ENCODE data around the gene TOM1L2.

The TOM1L2 gene

DNA sequence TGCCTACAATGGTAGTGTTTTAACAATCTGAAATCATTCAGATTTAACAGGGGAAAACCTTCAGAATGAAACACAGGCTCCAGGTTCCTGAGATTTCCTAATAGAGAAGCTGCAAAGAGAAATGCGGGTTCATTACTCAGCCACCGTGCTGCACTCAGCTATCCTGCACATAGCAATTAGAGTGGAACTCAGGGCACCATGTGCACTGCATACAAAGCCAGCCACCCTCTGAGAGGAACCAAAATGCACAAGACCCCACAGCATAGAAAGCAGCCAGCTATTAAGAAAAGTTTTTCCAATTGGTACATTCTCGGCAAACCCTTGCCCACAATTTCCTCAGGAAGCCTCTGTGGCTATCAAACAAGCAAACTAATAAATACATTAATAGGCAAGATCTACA is 37.4 kb downstream of the TOM1L2 start:
- no peaks in the 10 kb centered on the region for H3K27me3 ChIP-seq (ENCODE audit: insufficient read depth, poor library complexity, severe bottlenecking)
- DNase-seq (ENCODE audit: low read depth in 1 of 2, low spot score in 1 of 2), result no peak
- no peak overlapping the region for H3K27ac ChIP-seq (replicated peaks)
- H3K4me3 ChIP-seq (replicated peaks; ENCODE audit: insufficient read depth, low read length), result no peak overlapping the region
- TF ChIP-seq SPI1 (IDR thresholded peaks at IDR 0.05; ENCODE audit: borderline replicate concordance, low read depth), result no peak
- TF ChIP-seq GABPA (IDR thresholded peaks at IDR 0.05; ENCODE audit: low read depth), result no peak
- TF ChIP-seq, protein P1, sequence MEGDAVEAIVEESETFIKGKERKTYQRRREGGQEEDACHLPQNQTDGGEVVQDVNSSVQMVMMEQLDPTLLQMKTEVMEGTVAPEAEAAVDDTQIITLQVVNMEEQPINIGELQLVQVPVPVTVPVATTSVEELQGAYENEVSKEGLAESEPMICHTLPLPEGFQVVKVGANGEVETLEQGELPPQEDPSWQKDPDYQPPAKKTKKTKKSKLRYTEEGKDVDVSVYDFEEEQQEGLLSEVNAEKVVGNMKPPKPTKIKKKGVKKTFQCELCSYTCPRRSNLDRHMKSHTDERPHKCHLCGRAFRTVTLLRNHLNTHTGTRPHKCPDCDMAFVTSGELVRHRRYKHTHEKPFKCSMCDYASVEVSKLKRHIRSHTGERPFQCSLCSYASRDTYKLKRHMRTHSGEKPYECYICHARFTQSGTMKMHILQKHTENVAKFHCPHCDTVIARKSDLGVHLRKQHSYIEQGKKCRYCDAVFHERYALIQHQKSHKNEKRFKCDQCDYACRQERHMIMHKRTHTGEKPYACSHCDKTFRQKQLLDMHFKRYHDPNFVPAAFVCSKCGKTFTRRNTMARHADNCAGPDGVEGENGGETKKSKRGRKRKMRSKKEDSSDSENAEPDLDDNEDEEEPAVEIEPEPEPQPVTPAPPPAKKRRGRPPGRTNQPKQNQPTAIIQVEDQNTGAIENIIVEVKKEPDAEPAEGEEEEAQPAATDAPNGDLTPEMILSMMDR (IDR thresholded peaks at IDR 0.05; ENCODE audit: insufficient read depth, low read length), result no peak
- TF ChIP-seq POLR2AphosphoS5 (IDR thresholded peaks at IDR 0.05; ENCODE audit: low read depth), result no peak
- TF ChIP-seq, protein P2, sequence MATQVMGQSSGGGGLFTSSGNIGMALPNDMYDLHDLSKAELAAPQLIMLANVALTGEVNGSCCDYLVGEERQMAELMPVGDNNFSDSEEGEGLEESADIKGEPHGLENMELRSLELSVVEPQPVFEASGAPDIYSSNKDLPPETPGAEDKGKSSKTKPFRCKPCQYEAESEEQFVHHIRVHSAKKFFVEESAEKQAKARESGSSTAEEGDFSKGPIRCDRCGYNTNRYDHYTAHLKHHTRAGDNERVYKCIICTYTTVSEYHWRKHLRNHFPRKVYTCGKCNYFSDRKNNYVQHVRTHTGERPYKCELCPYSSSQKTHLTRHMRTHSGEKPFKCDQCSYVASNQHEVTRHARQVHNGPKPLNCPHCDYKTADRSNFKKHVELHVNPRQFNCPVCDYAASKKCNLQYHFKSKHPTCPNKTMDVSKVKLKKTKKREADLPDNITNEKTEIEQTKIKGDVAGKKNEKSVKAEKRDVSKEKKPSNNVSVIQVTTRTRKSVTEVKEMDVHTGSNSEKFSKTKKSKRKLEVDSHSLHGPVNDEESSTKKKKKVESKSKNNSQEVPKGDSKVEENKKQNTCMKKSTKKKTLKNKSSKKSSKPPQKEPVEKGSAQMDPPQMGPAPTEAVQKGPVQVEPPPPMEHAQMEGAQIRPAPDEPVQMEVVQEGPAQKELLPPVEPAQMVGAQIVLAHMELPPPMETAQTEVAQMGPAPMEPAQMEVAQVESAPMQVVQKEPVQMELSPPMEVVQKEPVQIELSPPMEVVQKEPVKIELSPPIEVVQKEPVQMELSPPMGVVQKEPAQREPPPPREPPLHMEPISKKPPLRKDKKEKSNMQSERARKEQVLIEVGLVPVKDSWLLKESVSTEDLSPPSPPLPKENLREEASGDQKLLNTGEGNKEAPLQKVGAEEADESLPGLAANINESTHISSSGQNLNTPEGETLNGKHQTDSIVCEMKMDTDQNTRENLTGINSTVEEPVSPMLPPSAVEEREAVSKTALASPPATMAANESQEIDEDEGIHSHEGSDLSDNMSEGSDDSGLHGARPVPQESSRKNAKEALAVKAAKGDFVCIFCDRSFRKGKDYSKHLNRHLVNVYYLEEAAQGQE (IDR thresholded peaks at IDR 0.05; ENCODE audit: insufficient replicate concordance, low read depth), result no peak

DNA sequence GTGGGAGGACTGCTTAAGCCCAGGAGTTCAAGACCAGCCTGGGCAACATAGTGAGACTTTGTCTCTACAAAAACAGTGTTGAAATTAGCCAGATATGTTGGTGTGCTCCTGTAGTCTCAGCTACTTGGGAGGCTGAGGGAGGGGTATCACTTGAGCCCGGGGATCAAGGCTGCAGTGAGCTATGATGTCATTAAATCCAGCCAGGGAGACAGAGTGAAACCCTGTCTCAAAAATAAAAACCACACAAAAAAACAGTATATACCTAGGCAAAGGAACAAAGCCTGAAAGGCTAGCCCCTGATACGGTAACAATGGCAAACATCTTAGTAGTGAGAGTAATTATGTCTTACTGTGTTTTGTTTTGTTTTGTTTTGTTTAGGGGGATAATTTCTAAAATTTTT is 38.0 kb downstream of the TOM1L2 start:
- DNase-seq (ENCODE audit: low read depth in 1 of 2, low spot score in 1 of 2), result no peak
- Histone ChIP-seq H3K27ac (replicated peaks) (no peak overlapping the region), H3K27me3 (ENCODE audit: insufficient read depth, poor library complexity, severe bottlenecking) (no peaks in the 10 kb centered on the region), H3K4me3 (replicated peaks; ENCODE audit: insufficient read depth, low read length) (no peak overlapping the region)
- TF ChIP-seq, protein P2 (IDR thresholded peaks at IDR 0.05; ENCODE audit: insufficient replicate concordance, low read depth), result no peak
- TF ChIP-seq, protein P1 (IDR thresholded peaks at IDR 0.05; ENCODE audit: insufficient read depth, low read length), result no peak
- TF ChIP-seq SPI1 (IDR thresholded peaks at IDR 0.05; ENCODE audit: borderline replicate concordance, low read depth), result no peak
- TF ChIP-seq POLR2AphosphoS5 (IDR thresholded peaks at IDR 0.05; ENCODE audit: low read depth), result no peak
- TF ChIP-seq GABPA (IDR thresholded peaks at IDR 0.05; ENCODE audit: low read depth), result no peak

DNA sequence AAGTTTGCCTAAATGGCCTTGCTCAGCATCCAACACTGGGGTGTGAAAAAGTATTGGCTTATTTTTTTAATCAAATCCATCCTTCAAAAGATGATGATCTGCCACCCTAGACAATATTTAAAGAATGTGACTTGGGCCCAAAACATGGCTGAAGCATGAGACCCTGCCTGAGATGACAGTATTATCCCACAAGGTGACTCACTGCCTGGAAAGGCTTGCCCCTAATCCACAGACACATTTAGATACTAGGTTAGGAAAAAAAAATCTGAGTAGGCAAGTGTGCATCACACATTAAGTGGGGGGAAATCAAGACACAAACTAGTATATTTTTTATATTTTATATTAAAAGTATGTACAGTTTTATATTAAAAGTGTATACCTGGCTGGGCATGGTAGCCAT is 38.4 kb downstream of the TOM1L2 start:
- DNase-seq (ENCODE audit: low read depth in 1 of 2, low spot score in 1 of 2), result no peak
- H3K27me3 ChIP-seq (ENCODE audit: insufficient read depth, poor library complexity, severe bottlenecking), result no peaks in the 10 kb centered on the region
- H3K4me3 ChIP-seq (replicated peaks; ENCODE audit: insufficient read depth, low read length), result no peak overlapping the region
- no peak for TF ChIP-seq GABPA (IDR thresholded peaks at IDR 0.05; ENCODE audit: low read depth)
- no peak for TF ChIP-seq POLR2AphosphoS5 (IDR thresholded peaks at IDR 0.05; ENCODE audit: low read depth)
- TF ChIP-seq, protein P1 (IDR thresholded peaks at IDR 0.05; ENCODE audit: insufficient read depth, low read length), result no peak
- no peak for TF ChIP-seq SPI1 (IDR thresholded peaks at IDR 0.05; ENCODE audit: borderline replicate concordance, low read depth)
- TF ChIP-seq, protein P2 (IDR thresholded peaks at IDR 0.05; ENCODE audit: insufficient replicate concordance, low read depth), result no peak
- no peak overlapping the region for H3K27ac ChIP-seq (replicated peaks)
